Hepatocyte (in vitro differentiated cells): ENCODE results near the gene HES4. TPM values are rescaled to one million over a fixed set of nuclear protein-coding genes. Genes with fewer than 3 reads are reported as not detected.

Source experiments
- DNase-seq: peaks from one replicate; pipeline ENCODE4 v3.0.0-alpha.2; 2016; ENCODE audit warnings: low spot score
- H2AFZ ChIP-seq: fragments of 200-600 bp; sonication (generic); 2 replicates; pipeline ENCODE4 v1.6.0; 2016; ENCODE audit warnings: antibody characterized with exemption, mild to moderate bottlenecking
- H3K27ac ChIP-seq: fragments of 200-600 bp; sonication (generic); 2 replicates; pipeline ENCODE4 v1.5.1; 2016; ENCODE audit warnings: mild to moderate bottlenecking
- H3K27me3 ChIP-seq: fragments of 200-600 bp; sonication (generic); 2 replicates; pipeline ENCODE4 v1.6.1; 2016
- H3K36me3 ChIP-seq: fragments of 200-600 bp; sonication (generic); replicated peaks from 2 replicates; pipeline ENCODE4 v1.5.1; 2016; ENCODE audit warnings: low read depth; ENCODE audit not compliant: insufficient read depth
- H3K4me1 ChIP-seq: fragments of 200-600 bp; sonication (generic); 2 replicates; pipeline ENCODE4 v1.5.1; 2016; ENCODE audit warnings: mild to moderate bottlenecking, moderate library complexity; ENCODE audit not compliant: insufficient read depth
- H3K4me2 ChIP-seq: fragments of 200-600 bp; sonication (generic); 2 replicates; pipeline ENCODE4 v1.6.0; 2016
- H3K4me3 ChIP-seq: fragments of 200-600 bp; sonication (generic); 2 replicates; pipeline ENCODE4 v1.5.1; 2016; ENCODE audit warnings: mild to moderate bottlenecking
- H3K79me2 ChIP-seq: fragments of 200-600 bp; sonication (generic); 2 replicates; pipeline ENCODE4 v1.6.0; 2017; ENCODE audit warnings: mild to moderate bottlenecking
- H3K9me2 ChIP-seq: fragments of 200-600 bp; sonication (generic); replicated peaks from 2 replicates; pipeline ENCODE4 v1.6.0; 2017; ENCODE audit warnings: mild to moderate bottlenecking; ENCODE audit not compliant: insufficient read depth
- H3K9me3 ChIP-seq: fragments of 200-600 bp; sonication (generic); 2 replicates; pipeline ENCODE4 v1.5.1; 2016; ENCODE audit warnings: low read depth, mild to moderate bottlenecking
- H4K20me1 ChIP-seq: fragments of 200-600 bp; sonication (generic); 2 replicates; pipeline ENCODE4 v1.6.0; 2016; ENCODE audit warnings: mild to moderate bottlenecking; ENCODE audit not compliant: insufficient read depth, poor library complexity, severe bottlenecking
- CTCF ChIP-seq: fragments of 200-600 bp; sonication (generic); IDR thresholded peaks from 2 replicates; pipeline ENCODE4 v1.5.1; 2016; ENCODE audit warnings: antibody characterized with exemption, mild to moderate bottlenecking; ENCODE audit not compliant: poor library complexity
- EZH2 ChIP-seq: fragments of 200-600 bp; sonication (generic); IDR thresholded peaks from 2 replicates; pipeline ENCODE4 v1.6.1; 2016; ENCODE audit warnings: antibody characterized with exemption, mild to moderate bottlenecking, borderline replicate concordance
- EZH2phosphoT487 ChIP-seq: fragments of 200-600 bp; sonication (generic); IDR thresholded peaks from one replicate; pipeline ENCODE4 v1.6.1; 2018; ENCODE audit warnings: antibody characterized with exemption, mild to moderate bottlenecking, low read depth, moderate library complexity; ENCODE audit not compliant: unreplicated experiment, severe bottlenecking
- WGBS: methylation state at CpG from one replicate; pipeline ENCODE4 v1.1.6; 2016; ENCODE audit warnings: low lambda C conversion rate; ENCODE audit errors: missing lambda C conversion rate; 5-methylcytosine and 5-hydroxymethylcytosine counted together
- polyA plus RNA-seq: library from polyadenylated mRNA; unstranded; fragments of >200 nt; fragmentation: Nextera tagmentation; extraction: Ambion mirVana; gene quantifications from 2 replicates; pipeline ENCODE4 v1.2.1, GENCODE V29; 2016
- total RNA-seq: library from RNA; depleted of rRNA; stranded (reverse); fragments of >200 nt; gene quantifications from 2 replicates; pipeline ENCODE4 v1.2.3, GENCODE V29; 2014

HES4 gene
- total and polyA plus RNA-seq, 2 experiments from 2014 or later, result 28.7 to 74.5 TPM

GRCh38 chr1:961132-961669 is 38.7 kb downstream of the HES4 start:
- H4K20me1 ChIP-seq, result peaks cover 7% of the 10 kb centered on the region
- no peak for DNase-seq
- no peaks in the 10 kb centered on the region for H3K9me3 ChIP-seq
- peak overlapping the region; percentile 92 for H3K4me2 ChIP-seq
- no peak overlapping the region for H2AFZ ChIP-seq
- no peaks in the 10 kb centered on the region for H3K27me3 ChIP-seq
- WGBS, result 72% methylated on average over 20 of the region's 56 CpGs
- TF ChIP-seq CTCF, result no peak
- no peak for TF ChIP-seq EZH2
- TF ChIP-seq EZH2phosphoT487, result no peak
- peaks cover 7% of the 10 kb centered on the region for H3K4me1 ChIP-seq
- no peak overlapping the region for H3K27ac ChIP-seq
- peaks cover 20% of the 10 kb centered on the region for H3K79me2 ChIP-seq
- no peaks in the 10 kb centered on the region for H3K36me3 ChIP-seq
- peak overlapping the region; percentile 42 for H3K4me3 ChIP-seq
- no peaks in the 10 kb centered on the region for H3K9me2 ChIP-seq

- Histone ChIP-seq H3K9me2 (no peaks in the 10 kb centered on the region), H3K4me3 (peak within 1 kb of the TSS; percentile 42), H3K27me3 (no peaks in the 10 kb centered on the region), H3K4me2 (peak within 1 kb of the TSS; percentile 92), H3K36me3 (no peaks in the 10 kb centered on the region), H4K20me1 (peaks cover 7% of the 10 kb centered on the region), H3K4me1 (peaks cover 3% of the 10 kb centered on the region), H3K27ac (no peak within 1 kb of the TSS), H3K9me3 (no peaks in the 10 kb centered on the region), H2AFZ (peak within 1 kb of the TSS; percentile 31), H3K79me2 (peaks cover 20% of the 10 kb centered on the region)
- TF ChIP-seq EZH2 (no peak), EZH2phosphoT487 (no peak), CTCF (no peak)
- WGBS, result 0% methylated on average over 6 of the region's 109 CpGs
- peak; percentile 88 for DNase-seq
These were observed 39.4 kb downstream of the HES4 start, which contains the start of gene KLHL17 for GRCh38 chr1:960363-961131. Gene KLHL17 (plus strand): TSS chr1:960584. CDS start chr1:960694, 110 bp downstream.

- peak overlapping the region; percentile 31 for H2AFZ ChIP-seq
- H3K4me2 ChIP-seq, result peak overlapping the region; percentile 92
- DNase-seq, result no peak
- peaks cover 3% of the 10 kb centered on the region for H3K4me1 ChIP-seq
- no peaks in the 10 kb centered on the region for H3K9me2 ChIP-seq
- no peak overlapping the region for H3K4me3 ChIP-seq
- TF ChIP-seq EZH2phosphoT487, result no peak
- TF ChIP-seq EZH2, result no peak
- TF ChIP-seq CTCF, result no peak
- H3K79me2 ChIP-seq, result peaks cover 20% of the 10 kb centered on the region
- WGBS, result 49% methylated on average over 21 of the region's 57 CpGs
- H3K9me3 ChIP-seq, result no peaks in the 10 kb centered on the region
- H3K27ac ChIP-seq, result no peak overlapping the region
- no peaks in the 10 kb centered on the region for H3K36me3 ChIP-seq
- no peaks in the 10 kb centered on the region for H3K27me3 ChIP-seq
- H4K20me1 ChIP-seq, result peaks cover 7% of the 10 kb centered on the region
These were observed 40.0 kb downstream of the HES4 start for GRCh38 chr1:959731-960362.
